ENCODE measurements around the gene C14orf180.
"Not testable (repeated sequence)": the region's sequence is repeated elsewhere in the genome, so short reads cannot be mapped to it uniquely, and the experiment has no call there.

Gene C14orf180

DNA sequence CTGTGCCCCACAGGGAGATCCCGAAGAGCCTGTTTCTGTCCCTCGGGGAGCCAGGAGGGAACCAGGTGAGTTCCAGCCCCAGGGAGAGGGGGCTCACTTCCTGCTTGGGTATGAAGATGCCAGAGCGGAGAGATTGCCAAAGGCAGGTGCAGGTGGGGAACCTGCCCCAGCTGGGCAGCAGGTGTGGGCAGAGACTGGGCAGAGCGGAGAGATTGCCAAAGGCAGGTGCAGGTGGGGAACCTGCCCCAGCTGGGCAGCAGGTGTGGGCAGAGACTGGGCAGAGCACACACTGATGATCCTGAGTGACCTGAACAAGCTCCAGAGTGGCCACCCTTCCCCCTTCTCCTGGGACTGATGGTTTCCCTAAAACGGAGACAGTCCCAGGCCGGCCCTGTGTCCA lies 375 bp downstream of the C14orf180 start:
- H3K9me3 ChIP-seq (ENCODE audit: control insufficient read depth in 2 of 2, low read length in 2 of 2); H3K27ac ChIP-seq (ENCODE audit: low read depth in 2 of 2, low read length in 2 of 2); H3K36me3 ChIP-seq (ENCODE audit: control insufficient read depth in 2 of 2, insufficient read depth in 2 of 2, low read length in 2 of 2); H3K9ac ChIP-seq (ENCODE audit: low read depth in 1 of 2, low read length in 2 of 2); H3K27me3 ChIP-seq (ENCODE audit: control insufficient read depth in 2 of 2, insufficient read depth in 2 of 2, low read length in 2 of 2); H3K4me3 ChIP-seq (ENCODE audit: low read length in 2 of 2): not testable (repeated sequence)
- peaks cover 19 to 21% of the 10 kb centered on the region in 2 donors for H3K4me1 ChIP-seq (ENCODE audit: control insufficient read depth in 2 of 2, insufficient read depth in 2 of 2, low read length in 2 of 2)

DNA sequence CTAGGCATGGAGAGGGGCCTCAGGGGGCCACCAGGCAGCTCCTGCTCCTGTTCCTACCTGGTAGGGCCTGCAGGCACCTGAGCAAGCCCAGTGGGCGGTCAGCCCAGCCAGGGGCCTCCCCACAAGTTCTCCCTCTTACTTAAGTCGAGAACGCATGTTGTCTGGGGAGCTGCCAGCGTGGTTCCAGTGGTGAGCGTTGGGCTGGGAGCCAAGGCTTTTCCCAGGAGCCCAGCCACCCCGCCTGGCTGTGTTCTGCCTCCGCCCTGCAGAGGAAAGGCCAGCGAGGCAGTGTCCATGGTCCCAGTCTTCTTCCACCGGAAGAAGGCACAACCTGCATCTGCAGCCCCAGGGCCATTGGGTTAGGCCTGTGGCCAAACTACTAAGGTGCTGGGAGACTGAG lies 1.4 kb downstream of the C14orf180 start:
- Histone ChIP-seq H3K36me3 (ENCODE audit: control insufficient read depth in 2 of 2, insufficient read depth in 2 of 2, low read length in 2 of 2) (no peaks in the 10 kb centered on the region), H3K27me3 (ENCODE audit: control insufficient read depth in 2 of 2, insufficient read depth in 2 of 2, low read length in 2 of 2) (peaks cover 0 to 10% of the 10 kb centered on the region in 2 donors), H3K4me3 (ENCODE audit: low read length in 2 of 2) (no peak overlapping the region), H3K9me3 (ENCODE audit: control insufficient read depth in 2 of 2, low read length in 2 of 2) (no peaks in the 10 kb centered on the region), H3K4me1 (ENCODE audit: control insufficient read depth in 2 of 2, insufficient read depth in 2 of 2, low read length in 2 of 2) (peaks cover 19 to 20% of the 10 kb centered on the region in 2 donors), H3K27ac (ENCODE audit: low read depth in 2 of 2, low read length in 2 of 2) (no peak overlapping the region), H3K9ac (ENCODE audit: low read depth in 1 of 2, low read length in 2 of 2) (no peak overlapping the region)

- no peaks in the 10 kb centered on the region for H3K9me3 ChIP-seq (ENCODE audit: control insufficient read depth in 2 of 2, low read length in 2 of 2)
- H3K36me3 ChIP-seq (ENCODE audit: control insufficient read depth in 2 of 2, insufficient read depth in 2 of 2, low read length in 2 of 2) = no peaks in the 10 kb centered on the region
- peaks cover 0 to 10% of the 10 kb centered on the region in 2 donors for H3K27me3 ChIP-seq (ENCODE audit: control insufficient read depth in 2 of 2, insufficient read depth in 2 of 2, low read length in 2 of 2)
- H3K9ac ChIP-seq (ENCODE audit: low read depth in 1 of 2, low read length in 2 of 2) = no peak overlapping the region
- H3K27ac ChIP-seq (ENCODE audit: low read depth in 2 of 2, low read length in 2 of 2) = no peak overlapping the region
- no peak overlapping the region for H3K4me3 ChIP-seq (ENCODE audit: low read length in 2 of 2)
- H3K4me1 ChIP-seq (ENCODE audit: control insufficient read depth in 2 of 2, insufficient read depth in 2 of 2, low read length in 2 of 2) = peaks cover 13 to 14% of the 10 kb centered on the region in 2 donors
Measured at GRCh38 chr14:104581521-104581920, 2.0 kb downstream of the C14orf180 start.

DNA sequence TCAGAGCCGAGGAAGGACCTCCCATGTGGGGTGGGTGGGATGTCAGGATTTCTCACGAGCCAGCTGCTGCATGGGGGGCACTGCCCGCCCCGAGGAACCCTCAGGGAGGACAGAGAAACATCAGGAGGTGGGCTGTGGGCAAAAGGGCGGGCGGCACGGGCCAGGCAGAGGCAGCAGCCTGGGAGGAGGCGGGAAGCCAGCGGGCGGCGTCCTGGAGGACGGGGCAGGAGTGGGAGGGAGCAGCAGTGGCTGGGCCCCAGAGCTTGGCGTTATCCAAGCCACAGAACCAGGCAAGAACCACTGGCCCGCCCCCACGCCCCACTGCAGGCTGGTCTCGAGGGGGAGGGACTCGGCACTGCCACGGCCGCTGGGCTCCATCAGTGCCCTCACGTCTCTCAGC lies 2.4 kb downstream of the C14orf180 start:
- Histone ChIP-seq H3K36me3 (ENCODE audit: control insufficient read depth in 2 of 2, insufficient read depth in 2 of 2, low read length in 2 of 2) (no peaks in the 10 kb centered on the region), H3K27me3 (ENCODE audit: control insufficient read depth in 2 of 2, insufficient read depth in 2 of 2, low read length in 2 of 2) (peaks cover 0 to 10% of the 10 kb centered on the region in 2 donors), H3K27ac (ENCODE audit: low read depth in 2 of 2, low read length in 2 of 2) (no peak overlapping the region), H3K4me3 (ENCODE audit: low read length in 2 of 2) (no peak overlapping the region), H3K9me3 (ENCODE audit: control insufficient read depth in 2 of 2, low read length in 2 of 2) (no peaks in the 10 kb centered on the region), H3K4me1 (ENCODE audit: control insufficient read depth in 2 of 2, insufficient read depth in 2 of 2, low read length in 2 of 2) (peaks cover 9% of the 10 kb centered on the region in 2 donors), H3K9ac (ENCODE audit: low read depth in 1 of 2, low read length in 2 of 2) (no peak overlapping the region)

DNA sequence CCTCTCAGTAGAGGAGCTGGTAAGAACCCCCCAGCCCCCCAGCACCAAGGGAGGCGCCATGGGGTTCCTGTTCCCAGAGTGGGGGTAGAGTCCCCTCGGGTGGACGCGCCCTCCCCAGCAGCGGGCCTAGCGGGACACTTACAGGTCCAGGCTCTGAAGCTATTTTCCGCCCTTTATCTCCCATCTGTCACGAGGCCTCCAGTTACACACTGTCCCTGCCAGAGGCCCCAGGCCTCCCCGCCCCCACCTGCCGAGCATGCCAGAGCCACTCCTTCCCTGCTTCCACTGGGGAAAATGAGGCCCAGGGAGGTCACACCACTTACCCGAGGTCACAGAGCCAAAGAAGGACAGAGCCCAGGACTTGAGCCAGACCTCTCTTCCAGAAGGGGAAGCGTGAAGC lies 3.1 kb downstream of the C14orf180 start:
- Histone ChIP-seq H3K36me3 (ENCODE audit: control insufficient read depth in 2 of 2, insufficient read depth in 2 of 2, low read length in 2 of 2) (no peaks in the 10 kb centered on the region), H3K4me3 (ENCODE audit: low read length in 2 of 2) (no peak overlapping the region), H3K4me1 (ENCODE audit: control insufficient read depth in 2 of 2, insufficient read depth in 2 of 2, low read length in 2 of 2) (peaks cover 4 to 5% of the 10 kb centered on the region in 2 donors), H3K9me3 (ENCODE audit: control insufficient read depth in 2 of 2, low read length in 2 of 2) (no peaks in the 10 kb centered on the region), H3K27ac (ENCODE audit: low read depth in 2 of 2, low read length in 2 of 2) (no peak overlapping the region), H3K9ac (ENCODE audit: low read depth in 1 of 2, low read length in 2 of 2) (no peak overlapping the region), H3K27me3 (ENCODE audit: control insufficient read depth in 2 of 2, insufficient read depth in 2 of 2, low read length in 2 of 2) (peaks cover 0 to 10% of the 10 kb centered on the region in 2 donors)

GRCh38 chr14:104583424-104584306 lies 4.1 kb downstream of the C14orf180 start:
- peaks cover 0 to 10% of the 10 kb centered on the region in 2 donors for H3K27me3 ChIP-seq (ENCODE audit: control insufficient read depth in 2 of 2, insufficient read depth in 2 of 2, low read length in 2 of 2)
- H3K4me3 ChIP-seq (ENCODE audit: low read length in 2 of 2) = no peak overlapping the region
- H3K9ac ChIP-seq (ENCODE audit: low read depth in 1 of 2, low read length in 2 of 2) = no peak overlapping the region
- H3K4me1 ChIP-seq (ENCODE audit: control insufficient read depth in 2 of 2, insufficient read depth in 2 of 2, low read length in 2 of 2) = no peaks in the 10 kb centered on the region
- H3K36me3 ChIP-seq (ENCODE audit: control insufficient read depth in 2 of 2, insufficient read depth in 2 of 2, low read length in 2 of 2) = no peaks in the 10 kb centered on the region
- no peaks in the 10 kb centered on the region for H3K9me3 ChIP-seq (ENCODE audit: control insufficient read depth in 2 of 2, low read length in 2 of 2)
- no peak overlapping the region for H3K27ac ChIP-seq (ENCODE audit: low read depth in 2 of 2, low read length in 2 of 2)

GRCh38 chr14:104584557-104584956 lies 5.0 kb downstream of the C14orf180 start:
- no peak overlapping the region for H3K9ac ChIP-seq (ENCODE audit: low read depth in 1 of 2, low read length in 2 of 2)
- H3K27ac ChIP-seq (ENCODE audit: low read depth in 2 of 2, low read length in 2 of 2) = no peak overlapping the region
- no peaks in the 10 kb centered on the region for H3K4me1 ChIP-seq (ENCODE audit: control insufficient read depth in 2 of 2, insufficient read depth in 2 of 2, low read length in 2 of 2)
- no peaks in the 10 kb centered on the region for H3K9me3 ChIP-seq (ENCODE audit: control insufficient read depth in 2 of 2, low read length in 2 of 2)
- no peaks in the 10 kb centered on the region for H3K36me3 ChIP-seq (ENCODE audit: control insufficient read depth in 2 of 2, insufficient read depth in 2 of 2, low read length in 2 of 2)
- no peak overlapping the region for H3K4me3 ChIP-seq (ENCODE audit: low read length in 2 of 2)
- H3K27me3 ChIP-seq (ENCODE audit: control insufficient read depth in 2 of 2, insufficient read depth in 2 of 2, low read length in 2 of 2) = peaks cover 0 to 10% of the 10 kb centered on the region in 2 donors

DNA sequence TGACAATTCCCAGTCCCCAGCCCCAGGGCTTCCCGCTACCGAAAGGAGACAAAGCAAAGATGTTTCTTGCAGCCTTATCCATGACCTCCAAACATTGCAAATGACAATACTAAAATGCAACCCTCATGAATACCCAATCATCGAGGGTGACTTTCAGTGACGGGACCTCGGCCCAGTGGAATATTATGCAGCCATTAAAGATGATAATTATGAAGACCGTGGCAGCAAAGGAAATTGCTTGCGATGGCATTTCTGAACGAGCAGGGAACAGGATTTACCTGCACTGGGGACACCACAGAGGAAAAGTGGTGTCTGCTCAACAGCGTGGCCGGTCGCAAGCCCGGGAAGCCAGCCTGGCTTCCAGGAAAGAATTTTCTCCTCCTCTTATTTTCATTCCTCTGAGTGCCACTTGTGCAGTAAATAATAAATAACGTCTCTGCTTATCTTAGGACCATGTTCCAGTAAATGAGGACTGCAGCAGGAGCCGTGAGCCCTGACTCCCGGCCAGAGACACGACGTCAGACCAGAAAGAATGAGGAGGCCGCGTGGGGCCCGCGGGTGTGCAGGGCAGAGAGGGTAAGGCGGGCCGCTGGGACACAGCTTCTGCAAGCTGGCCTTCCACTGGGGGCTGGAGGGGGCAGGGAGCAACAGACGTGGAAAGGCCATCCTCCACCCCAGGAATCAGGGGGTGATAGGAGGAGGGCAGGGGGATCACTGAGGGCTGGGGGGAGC lies 6.6 kb downstream of the C14orf180 start:
- Histone ChIP-seq H3K27ac (ENCODE audit: low read depth in 2 of 2, low read length in 2 of 2) (no peak overlapping the region), H3K36me3 (ENCODE audit: control insufficient read depth in 2 of 2, insufficient read depth in 2 of 2, low read length in 2 of 2) (no peaks in the 10 kb centered on the region), H3K9ac (ENCODE audit: low read depth in 1 of 2, low read length in 2 of 2) (no peak overlapping the region), H3K4me3 (ENCODE audit: low read length in 2 of 2) (no peak overlapping the region), H3K9me3 (ENCODE audit: control insufficient read depth in 2 of 2, low read length in 2 of 2) (no peaks in the 10 kb centered on the region), H3K27me3 (ENCODE audit: control insufficient read depth in 2 of 2, insufficient read depth in 2 of 2, low read length in 2 of 2) (peaks cover 0 to 10% of the 10 kb centered on the region in 2 donors), H3K4me1 (ENCODE audit: control insufficient read depth in 2 of 2, insufficient read depth in 2 of 2, low read length in 2 of 2) (no peaks in the 10 kb centered on the region)

DNA sequence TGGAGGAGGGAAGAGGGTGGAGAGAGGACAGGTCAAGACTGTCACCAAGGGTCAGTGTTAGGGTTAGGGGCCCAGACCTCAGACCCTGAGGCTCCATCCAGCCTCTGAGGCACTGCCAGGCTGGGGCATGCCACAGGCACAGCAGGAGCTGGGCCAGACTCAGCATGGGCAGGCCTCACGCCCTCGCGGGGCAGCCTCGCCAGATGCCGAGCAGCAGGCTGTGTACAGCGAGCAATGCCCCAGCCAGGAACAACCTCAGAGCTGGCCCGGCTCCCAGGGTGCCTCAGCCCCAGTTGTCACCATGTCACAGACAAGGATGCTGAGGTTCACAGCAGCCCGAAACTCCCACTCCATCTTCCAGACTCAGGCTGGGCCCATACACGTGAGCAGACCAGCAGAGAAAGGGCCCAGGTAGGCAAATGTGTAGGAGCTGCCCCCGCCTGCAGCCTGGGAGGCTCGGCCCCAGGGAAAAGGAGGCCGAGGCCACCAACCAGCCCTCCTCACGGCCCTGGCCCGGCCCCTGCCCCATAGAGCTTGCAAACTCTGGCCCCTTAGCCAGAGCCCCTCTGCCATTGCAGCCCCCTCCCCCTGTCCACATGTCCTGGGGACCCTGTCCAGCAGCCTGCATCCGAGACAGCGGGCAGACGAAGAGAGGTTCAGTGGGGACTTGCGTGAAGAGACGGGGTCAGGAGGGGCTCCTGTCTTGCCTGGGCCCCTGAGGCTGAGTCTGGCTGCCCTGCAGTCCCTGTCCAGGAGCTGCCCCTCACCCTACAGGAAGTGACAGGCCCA lies 7.5 kb downstream of the C14orf180 start:
- Histone ChIP-seq H3K27me3 (ENCODE audit: control insufficient read depth in 2 of 2, insufficient read depth in 2 of 2, low read length in 2 of 2) (peaks cover 0 to 10% of the 10 kb centered on the region in 2 donors), H3K36me3 (ENCODE audit: control insufficient read depth in 2 of 2, insufficient read depth in 2 of 2, low read length in 2 of 2) (no peaks in the 10 kb centered on the region), H3K27ac (ENCODE audit: low read depth in 2 of 2, low read length in 2 of 2) (no peak overlapping the region), H3K9ac (ENCODE audit: low read depth in 1 of 2, low read length in 2 of 2) (no peak overlapping the region), H3K9me3 (ENCODE audit: control insufficient read depth in 2 of 2, low read length in 2 of 2) (no peaks in the 10 kb centered on the region), H3K4me3 (ENCODE audit: low read length in 2 of 2) (no peak overlapping the region), H3K4me1 (ENCODE audit: control insufficient read depth in 2 of 2, insufficient read depth in 2 of 2, low read length in 2 of 2) (no peaks in the 10 kb centered on the region)

All from mucosa of rectum (tissue), 2 donors.